Measurements from ENCODE around the gene PHACTR1.

The PHACTR1 gene

DNA sequence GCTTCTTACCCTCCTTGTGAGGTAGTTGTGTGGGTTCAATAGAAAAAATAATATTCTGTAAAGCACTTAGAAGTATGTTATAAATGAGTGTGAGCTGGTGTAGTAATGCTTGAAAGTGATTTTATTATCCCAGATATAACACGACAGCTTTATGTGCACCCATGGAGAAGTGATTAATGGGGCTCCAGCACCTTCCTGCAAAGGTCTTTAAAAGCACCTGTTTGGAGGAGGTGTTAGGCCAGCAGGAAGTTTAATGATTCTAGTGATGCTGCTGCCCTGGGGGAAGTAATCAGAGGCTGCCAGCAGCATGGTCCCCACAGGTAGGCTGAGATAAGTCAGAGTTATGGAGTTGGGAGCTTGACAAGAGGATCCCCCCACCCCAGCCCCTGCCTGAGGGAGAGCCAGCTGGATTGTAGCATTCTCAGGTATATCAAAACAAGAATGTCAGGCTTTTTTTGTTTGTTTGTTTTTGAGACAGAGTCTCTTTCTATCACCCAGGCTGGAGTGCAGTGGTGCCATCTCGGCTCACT is 166.3 kb downstream of the PHACTR1 start:
- TF ChIP-seq ARNTL (CRISPR knock-in tag; IDR thresholded peaks at IDR 0.05; ENCODE audit: borderline replicate concordance, low read depth) (no peak), CSDC2 (CRISPR knock-in tag; IDR thresholded peaks at IDR 0.05) (no peak), ZNF565 (CRISPR knock-in tag; conservative IDR thresholded peaks at IDR 0.05; ENCODE audit: low read depth) (no peak), ZFP30 (CRISPR knock-in tag; IDR thresholded peaks at IDR 0.05) (no peak), PPARA (CRISPR knock-in tag; IDR thresholded peaks at IDR 0.05; ENCODE audit: borderline replicate concordance) (no peak), OSR1 (CRISPR knock-in tag; IDR thresholded peaks at IDR 0.05) (no peak), ZC3H10 (CRISPR knock-in tag; IDR thresholded peaks at IDR 0.05) (no peak), ESRRG (CRISPR knock-in tag; IDR thresholded peaks at IDR 0.05) (no peak), ZNF70 (CRISPR knock-in tag; IDR thresholded peaks at IDR 0.05) (no peak), ZFP3 (CRISPR knock-in tag; IDR thresholded peaks at IDR 0.05) (no peak), ISL1 (CRISPR knock-in tag; IDR thresholded peaks at IDR 0.05) (no peak), TCF4 (CRISPR knock-in tag; IDR thresholded peaks at IDR 0.05; ENCODE audit: borderline replicate concordance) (no peak), BACH2 (CRISPR knock-in tag; IDR thresholded peaks at IDR 0.05; ENCODE audit: borderline replicate concordance) (no peak), ZNF8 (CRISPR knock-in tag; IDR thresholded peaks at IDR 0.05) (no peak)
- TF ChIP-seq, protein P1, sequence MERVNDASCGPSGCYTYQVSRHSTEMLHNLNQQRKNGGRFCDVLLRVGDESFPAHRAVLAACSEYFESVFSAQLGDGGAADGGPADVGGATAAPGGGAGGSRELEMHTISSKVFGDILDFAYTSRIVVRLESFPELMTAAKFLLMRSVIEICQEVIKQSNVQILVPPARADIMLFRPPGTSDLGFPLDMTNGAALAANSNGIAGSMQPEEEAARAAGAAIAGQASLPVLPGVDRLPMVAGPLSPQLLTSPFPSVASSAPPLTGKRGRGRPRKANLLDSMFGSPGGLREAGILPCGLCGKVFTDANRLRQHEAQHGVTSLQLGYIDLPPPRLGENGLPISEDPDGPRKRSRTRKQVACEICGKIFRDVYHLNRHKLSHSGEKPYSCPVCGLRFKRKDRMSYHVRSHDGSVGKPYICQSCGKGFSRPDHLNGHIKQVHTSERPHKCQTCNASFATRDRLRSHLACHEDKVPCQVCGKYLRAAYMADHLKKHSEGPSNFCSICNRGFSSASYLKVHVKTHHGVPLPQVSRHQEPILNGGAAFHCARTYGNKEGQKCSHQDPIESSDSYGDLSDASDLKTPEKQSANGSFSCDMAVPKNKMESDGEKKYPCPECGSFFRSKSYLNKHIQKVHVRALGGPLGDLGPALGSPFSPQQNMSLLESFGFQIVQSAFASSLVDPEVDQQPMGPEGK (CRISPR knock-in tag; IDR thresholded peaks at IDR 0.05; ENCODE audit: borderline replicate concordance): no peak
- TF ChIP-seq, protein P2, sequence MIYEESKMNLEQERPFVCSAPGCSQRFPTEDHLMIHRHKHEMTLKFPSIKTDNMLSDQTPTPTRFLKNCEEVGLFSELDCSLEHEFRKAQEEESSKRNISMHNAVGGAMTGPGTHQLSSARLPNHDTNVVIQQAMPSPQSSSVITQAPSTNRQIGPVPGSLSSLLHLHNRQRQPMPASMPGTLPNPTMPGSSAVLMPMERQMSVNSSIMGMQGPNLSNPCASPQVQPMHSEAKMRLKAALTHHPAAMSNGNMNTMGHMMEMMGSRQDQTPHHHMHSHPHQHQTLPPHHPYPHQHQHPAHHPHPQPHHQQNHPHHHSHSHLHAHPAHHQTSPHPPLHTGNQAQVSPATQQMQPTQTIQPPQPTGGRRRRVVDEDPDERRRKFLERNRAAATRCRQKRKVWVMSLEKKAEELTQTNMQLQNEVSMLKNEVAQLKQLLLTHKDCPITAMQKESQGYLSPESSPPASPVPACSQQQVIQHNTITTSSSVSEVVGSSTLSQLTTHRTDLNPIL (CRISPR knock-in tag; IDR thresholded peaks at IDR 0.05; ENCODE audit: low read depth): no peak
- TF ChIP-seq, protein P3, sequence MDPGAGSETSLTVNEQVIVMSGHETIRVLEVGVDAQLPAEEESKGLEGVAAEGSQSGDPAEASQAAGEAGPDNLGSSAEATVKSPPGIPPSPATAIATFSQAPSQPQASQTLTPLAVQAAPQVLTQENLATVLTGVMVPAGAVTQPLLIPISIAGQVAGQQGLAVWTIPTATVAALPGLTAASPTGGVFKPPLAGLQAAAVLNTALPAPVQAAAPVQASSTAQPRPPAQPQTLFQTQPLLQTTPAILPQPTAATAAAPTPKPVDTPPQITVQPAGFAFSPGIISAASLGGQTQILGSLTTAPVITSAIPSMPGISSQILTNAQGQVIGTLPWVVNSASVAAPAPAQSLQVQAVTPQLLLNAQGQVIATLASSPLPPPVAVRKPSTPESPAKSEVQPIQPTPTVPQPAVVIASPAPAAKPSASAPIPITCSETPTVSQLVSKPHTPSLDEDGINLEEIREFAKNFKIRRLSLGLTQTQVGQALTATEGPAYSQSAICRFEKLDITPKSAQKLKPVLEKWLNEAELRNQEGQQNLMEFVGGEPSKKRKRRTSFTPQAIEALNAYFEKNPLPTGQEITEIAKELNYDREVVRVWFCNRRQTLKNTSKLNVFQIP (CRISPR knock-in tag; IDR thresholded peaks at IDR 0.05; ENCODE audit: borderline replicate concordance, low read depth): no peak

DNA sequence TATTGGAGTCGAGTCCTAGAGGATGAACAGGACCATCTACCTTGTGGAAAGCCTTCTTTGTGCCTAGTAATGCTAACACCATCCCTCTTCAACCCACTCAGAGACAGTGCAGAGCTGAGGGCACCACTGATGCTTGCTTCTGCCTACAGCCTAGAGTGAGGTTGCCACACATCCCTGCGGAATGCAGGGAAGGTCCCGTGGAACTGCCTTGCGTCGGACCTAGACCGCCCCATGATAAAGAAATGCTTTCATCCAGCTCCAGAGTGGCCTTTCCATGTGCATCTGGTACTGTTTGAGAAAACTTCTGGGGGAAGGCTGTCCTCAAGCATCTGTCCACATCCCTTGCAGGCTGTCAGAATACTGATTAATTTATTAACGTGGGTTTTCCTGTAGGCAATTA is 168.4 kb downstream of the PHACTR1 start:
- ATAC-seq: no peak
- TF ChIP-seq, protein P4, sequence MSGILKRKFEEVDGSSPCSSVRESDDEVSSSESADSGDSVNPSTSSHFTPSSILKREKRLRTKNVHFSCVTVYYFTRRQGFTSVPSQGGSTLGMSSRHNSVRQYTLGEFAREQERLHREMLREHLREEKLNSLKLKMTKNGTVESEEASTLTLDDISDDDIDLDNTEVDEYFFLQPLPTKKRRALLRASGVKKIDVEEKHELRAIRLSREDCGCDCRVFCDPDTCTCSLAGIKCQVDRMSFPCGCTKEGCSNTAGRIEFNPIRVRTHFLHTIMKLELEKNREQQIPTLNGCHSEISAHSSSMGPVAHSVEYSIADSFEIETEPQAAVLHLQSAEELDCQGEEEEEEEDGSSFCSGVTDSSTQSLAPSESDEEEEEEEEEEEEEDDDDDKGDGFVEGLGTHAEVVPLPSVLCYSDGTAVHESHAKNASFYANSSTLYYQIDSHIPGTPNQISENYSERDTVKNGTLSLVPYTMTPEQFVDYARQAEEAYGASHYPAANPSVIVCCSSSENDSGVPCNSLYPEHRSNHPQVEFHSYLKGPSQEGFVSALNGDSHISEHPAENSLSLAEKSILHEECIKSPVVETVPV (CRISPR knock-in tag; IDR thresholded peaks at IDR 0.05): no peak
- no peak for TF ChIP-seq CSDC2 (CRISPR knock-in tag; IDR thresholded peaks at IDR 0.05)
- TF ChIP-seq TOX (CRISPR knock-in tag; IDR thresholded peaks at IDR 0.05; ENCODE audit: borderline replicate concordance): no peak
- no peak for TF ChIP-seq ESRRG (CRISPR knock-in tag; IDR thresholded peaks at IDR 0.05)
- no peak for TF ChIP-seq ZNF70 (CRISPR knock-in tag; IDR thresholded peaks at IDR 0.05)
- TF ChIP-seq ARNTL (CRISPR knock-in tag; IDR thresholded peaks at IDR 0.05; ENCODE audit: borderline replicate concordance, low read depth): no peak
- TF ChIP-seq ZFP3 (CRISPR knock-in tag; IDR thresholded peaks at IDR 0.05): no peak
- no peak for TF ChIP-seq ZC3H10 (CRISPR knock-in tag; IDR thresholded peaks at IDR 0.05)
- TF ChIP-seq, protein P5, sequence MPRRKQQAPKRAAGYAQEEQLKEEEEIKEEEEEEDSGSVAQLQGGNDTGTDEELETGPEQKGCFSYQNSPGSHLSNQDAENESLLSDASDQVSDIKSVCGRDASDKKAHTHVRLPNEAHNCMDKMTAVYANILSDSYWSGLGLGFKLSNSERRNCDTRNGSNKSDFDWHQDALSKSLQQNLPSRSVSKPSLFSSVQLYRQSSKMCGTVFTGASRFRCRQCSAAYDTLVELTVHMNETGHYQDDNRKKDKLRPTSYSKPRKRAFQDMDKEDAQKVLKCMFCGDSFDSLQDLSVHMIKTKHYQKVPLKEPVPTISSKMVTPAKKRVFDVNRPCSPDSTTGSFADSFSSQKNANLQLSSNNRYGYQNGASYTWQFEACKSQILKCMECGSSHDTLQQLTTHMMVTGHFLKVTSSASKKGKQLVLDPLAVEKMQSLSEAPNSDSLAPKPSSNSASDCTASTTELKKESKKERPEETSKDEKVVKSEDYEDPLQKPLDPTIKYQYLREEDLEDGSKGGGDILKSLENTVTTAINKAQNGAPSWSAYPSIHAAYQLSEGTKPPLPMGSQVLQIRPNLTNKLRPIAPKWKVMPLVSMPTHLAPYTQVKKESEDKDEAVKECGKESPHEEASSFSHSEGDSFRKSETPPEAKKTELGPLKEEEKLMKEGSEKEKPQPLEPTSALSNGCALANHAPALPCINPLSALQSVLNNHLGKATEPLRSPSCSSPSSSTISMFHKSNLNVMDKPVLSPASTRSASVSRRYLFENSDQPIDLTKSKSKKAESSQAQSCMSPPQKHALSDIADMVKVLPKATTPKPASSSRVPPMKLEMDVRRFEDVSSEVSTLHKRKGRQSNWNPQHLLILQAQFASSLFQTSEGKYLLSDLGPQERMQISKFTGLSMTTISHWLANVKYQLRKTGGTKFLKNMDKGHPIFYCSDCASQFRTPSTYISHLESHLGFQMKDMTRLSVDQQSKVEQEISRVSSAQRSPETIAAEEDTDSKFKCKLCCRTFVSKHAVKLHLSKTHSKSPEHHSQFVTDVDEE (CRISPR knock-in tag; IDR thresholded peaks at IDR 0.05): no peak
- TF ChIP-seq ZNF8 (CRISPR knock-in tag; IDR thresholded peaks at IDR 0.05): no peak
- TF ChIP-seq, protein P3 (CRISPR knock-in tag; IDR thresholded peaks at IDR 0.05; ENCODE audit: borderline replicate concordance, low read depth): no peak
- TF ChIP-seq, protein P2 (CRISPR knock-in tag; IDR thresholded peaks at IDR 0.05; ENCODE audit: low read depth): no peak
- TF ChIP-seq, protein P1 (CRISPR knock-in tag; IDR thresholded peaks at IDR 0.05; ENCODE audit: borderline replicate concordance): no peak
- no peak for TF ChIP-seq ZNF565 (CRISPR knock-in tag; conservative IDR thresholded peaks at IDR 0.05; ENCODE audit: low read depth)
- no peak for TF ChIP-seq RARB (CRISPR knock-in tag; IDR thresholded peaks at IDR 0.05)
- TF ChIP-seq SNAI2 (CRISPR knock-in tag; IDR thresholded peaks at IDR 0.05): no peak
- TF ChIP-seq OSR1 (CRISPR knock-in tag; IDR thresholded peaks at IDR 0.05): no peak
- TF ChIP-seq ZFP30 (CRISPR knock-in tag; IDR thresholded peaks at IDR 0.05): no peak

More for the DNA sequence above, 166.3 kb downstream of the PHACTR1 start:
- ATAC-seq: no peak

Measured in SK-N-SH treated with all-trans-retinoic acid at 6 μM for 48 hours (cell line).